Vagina (tissue), 2 donors: ENCODE results near the gene SIAH3. TPM values are rescaled to one million over a fixed set of nuclear protein-coding genes. Genes with fewer than 3 reads are reported as not detected.

Experiments used
- DNase-seq, 2 donors: peaks; one replicate each; pipeline ENCODE4 v3.0.0-alpha.2; 2017; ENCODE audit errors: extremely low spot score in 2 of 2
- H3K27ac ChIP-seq: fragments of 200-600 bp; sonication (generic); one replicate; pipeline ENCODE4 v1.5.1; 2019
- H3K27me3 ChIP-seq: fragments of 200-600 bp; sonication (generic); one replicate; pipeline ENCODE4 v1.5.1; 2019
- H3K36me3 ChIP-seq, 2 donors: fragments of 200-600 bp; sonication (generic); one replicate each; pipeline ENCODE4 v1.5.1; 2017 to 2019
- H3K4me1 ChIP-seq: fragments of 200-600 bp; sonication (generic); one replicate; pipeline ENCODE4 v1.5.1; 2019
- H3K4me3 ChIP-seq, 2 donors: fragments of 200-600 bp; sonication (generic); 1 replicate in 1 of 2; 2 replicates in 1 of 2; pipeline ENCODE4 v1.5.1; 2016 to 2019
- H3K9me3 ChIP-seq: fragments of 200-600 bp; sonication (generic); one replicate; pipeline ENCODE4 v1.5.1; 2019
- POLR2A ChIP-seq, 2 donors: fragments of 450-650 bp; IDR thresholded peaks; one replicate each; pipeline ENCODE4 v1.6.1; 2017; ENCODE audit warnings: antibody characterized with exemption in 2 of 2, mild to moderate bottlenecking in 2 of 2, moderate library complexity in 2 of 2
- POLR2AphosphoS5 ChIP-seq, 2 donors: sonication (generic); formaldehyde crosslinking; IDR thresholded peaks; one replicate each; pipeline ENCODE4 v1.9.0; 2017; ENCODE audit warnings: antibody characterized with exemption in 2 of 2, mild to moderate bottlenecking in 2 of 2, low read depth in 1 of 2; ENCODE audit not compliant: insufficient read depth in 1 of 2
- intact Hi-C: fragments of 100-400 bp; cut with DNase I; formaldehyde crosslinking; loops from one replicate; pipeline ENCODE4 v1.15.1; 2023
- total RNA-seq: library from RNA; depleted of rRNA; stranded (reverse); fragments of >200 nt; gene quantifications from one replicate; pipeline ENCODE4 v1.2.3, GENCODE V29; 2016
- TF ChIP-seq, protein P1 (sequence below), 3 experiments: fragments of 450-650 bp in 2 of 3; fragments of 200-600 bp in 1 of 3; sonication (generic) in 1 of 3; IDR thresholded peaks; one replicate each; pipeline ENCODE4 v1.5.1; 2017 to 2019; ENCODE audit warnings: antibody characterized with exemption in 3 of 3, mild to moderate bottlenecking in 2 of 3, moderate library complexity in 2 of 3

Gene SIAH3
- total RNA-seq, 1 donor from 2014 or later = not detected

- Histone ChIP-seq H3K4me1 (no peaks in the 10 kb centered on the region), H3K4me3 (no peak overlapping the region), H3K36me3 (no peaks in the 10 kb centered on the region), H3K27me3 (no peaks in the 10 kb centered on the region), H3K27ac (no peak overlapping the region), H3K9me3 (no peaks in the 10 kb centered on the region)
- no peak for DNase-seq
- intact Hi-C loops = no loop called here
- TF ChIP-seq POLR2AphosphoS5 (IDR thresholded peaks at IDR 0.05; ENCODE audit: insufficient read depth in 1 of 2, low read depth in 1 of 2) = no peak
- TF ChIP-seq POLR2A (IDR thresholded peaks at IDR 0.05) = no peak
- TF ChIP-seq, protein P1, sequence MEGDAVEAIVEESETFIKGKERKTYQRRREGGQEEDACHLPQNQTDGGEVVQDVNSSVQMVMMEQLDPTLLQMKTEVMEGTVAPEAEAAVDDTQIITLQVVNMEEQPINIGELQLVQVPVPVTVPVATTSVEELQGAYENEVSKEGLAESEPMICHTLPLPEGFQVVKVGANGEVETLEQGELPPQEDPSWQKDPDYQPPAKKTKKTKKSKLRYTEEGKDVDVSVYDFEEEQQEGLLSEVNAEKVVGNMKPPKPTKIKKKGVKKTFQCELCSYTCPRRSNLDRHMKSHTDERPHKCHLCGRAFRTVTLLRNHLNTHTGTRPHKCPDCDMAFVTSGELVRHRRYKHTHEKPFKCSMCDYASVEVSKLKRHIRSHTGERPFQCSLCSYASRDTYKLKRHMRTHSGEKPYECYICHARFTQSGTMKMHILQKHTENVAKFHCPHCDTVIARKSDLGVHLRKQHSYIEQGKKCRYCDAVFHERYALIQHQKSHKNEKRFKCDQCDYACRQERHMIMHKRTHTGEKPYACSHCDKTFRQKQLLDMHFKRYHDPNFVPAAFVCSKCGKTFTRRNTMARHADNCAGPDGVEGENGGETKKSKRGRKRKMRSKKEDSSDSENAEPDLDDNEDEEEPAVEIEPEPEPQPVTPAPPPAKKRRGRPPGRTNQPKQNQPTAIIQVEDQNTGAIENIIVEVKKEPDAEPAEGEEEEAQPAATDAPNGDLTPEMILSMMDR (IDR thresholded peaks at IDR 0.05) = no peak
Measured at GRCh38 chr13:45798851-45799250, 52.7 kb downstream of the SIAH3 start.

- Histone ChIP-seq H3K27me3 (no peaks in the 10 kb centered on the region), H3K4me3 (no peak overlapping the region), H3K4me1 (no peaks in the 10 kb centered on the region), H3K9me3 (no peaks in the 10 kb centered on the region), H3K36me3 (no peaks in the 10 kb centered on the region), H3K27ac (no peak overlapping the region)
- TF ChIP-seq, protein P1 (IDR thresholded peaks at IDR 0.05) = no peak
- intact Hi-C loops = no loop called here
- peak in 1 of 2 donors; percentile 49 for DNase-seq
Measured at GRCh38 chr13:45796426-45797235, 54.9 kb downstream of the SIAH3 start.

DNA sequence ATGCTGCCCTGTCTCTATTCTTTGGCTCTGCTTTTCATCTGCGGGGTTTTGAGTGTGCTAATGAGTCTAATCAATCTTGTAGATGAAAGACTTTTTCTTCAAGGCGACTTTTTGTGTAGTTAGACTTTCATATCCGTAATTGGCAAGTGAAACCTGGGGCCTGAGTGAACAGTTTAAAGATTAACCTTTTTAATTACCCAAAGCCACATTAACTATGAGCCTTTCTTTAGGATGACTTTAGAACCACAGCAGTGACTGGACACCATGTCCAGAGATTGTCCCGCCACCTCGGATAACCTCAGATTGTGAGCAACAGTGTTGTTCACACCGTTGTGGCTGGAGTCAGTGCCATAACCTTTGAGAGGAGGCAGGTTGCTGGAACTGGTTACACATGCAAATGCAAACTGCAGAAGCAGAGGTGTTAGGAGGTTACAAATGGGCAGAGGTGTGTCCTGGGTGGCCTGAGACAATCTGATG is 58.7 kb downstream of the SIAH3 start:
- no peaks in the 10 kb centered on the region for H3K9me3 ChIP-seq
- H3K4me1 ChIP-seq = no peaks in the 10 kb centered on the region
- TF ChIP-seq, protein P1 (IDR thresholded peaks at IDR 0.05) = no peak
- TF ChIP-seq POLR2AphosphoS5 (IDR thresholded peaks at IDR 0.05; ENCODE audit: insufficient read depth in 1 of 2, low read depth in 1 of 2) = no peak
- no peak for TF ChIP-seq POLR2A (IDR thresholded peaks at IDR 0.05)
- H3K27ac ChIP-seq = no peak overlapping the region
- no peak overlapping the region for H3K4me3 ChIP-seq
- peak in 1 of 2 donors; percentile 16 for DNase-seq
- no peaks in the 10 kb centered on the region for H3K27me3 ChIP-seq
- intact Hi-C loops = no loop called here
- no peaks in the 10 kb centered on the region for H3K36me3 ChIP-seq

- Histone ChIP-seq H3K27ac (no peak overlapping the region), H3K27me3 (no peaks in the 10 kb centered on the region), H3K4me3 (no peak overlapping the region), H3K36me3 (no peaks in the 10 kb centered on the region), H3K4me1 (no peaks in the 10 kb centered on the region), H3K9me3 (no peaks in the 10 kb centered on the region)
- DNase-seq = peak in 1 of 2 donors; percentile 20
- intact Hi-C loops = no loop called here
- TF ChIP-seq POLR2AphosphoS5 (IDR thresholded peaks at IDR 0.05; ENCODE audit: insufficient read depth in 1 of 2, low read depth in 1 of 2) (no peak), POLR2A (IDR thresholded peaks at IDR 0.05) (no peak)
- TF ChIP-seq, protein P1 (IDR thresholded peaks at IDR 0.05) = no peak
Measured at GRCh38 chr13:45788011-45788410, 63.5 kb downstream of the SIAH3 start.

- TF ChIP-seq, protein P1 (IDR thresholded peaks at IDR 0.05) = no peak
- TF ChIP-seq POLR2AphosphoS5 (IDR thresholded peaks at IDR 0.05; ENCODE audit: insufficient read depth in 1 of 2, low read depth in 1 of 2) (no peak), POLR2A (IDR thresholded peaks at IDR 0.05) (no peak)
- Histone ChIP-seq H3K27ac (no peak overlapping the region), H3K27me3 (no peaks in the 10 kb centered on the region), H3K4me1 (no peaks in the 10 kb centered on the region), H3K36me3 (no peaks in the 10 kb centered on the region), H3K4me3 (no peak overlapping the region), H3K9me3 (no peaks in the 10 kb centered on the region)
- no peak for DNase-seq
- intact Hi-C loops = no loop called here
Measured at GRCh38 chr13:45787346-45787745, 64.2 kb downstream of the SIAH3 start.
